Left cardiac atrium (tissue), 2 donors: ENCODE measurements around the gene OPA1. TPM values are rescaled to one million over a fixed set of nuclear protein-coding genes. Genes with fewer than 3 reads are reported as not detected.

ENCODE experiments used
- total RNA-seq, 2 donors: library from RNA; stranded (reverse); fragmentation: NEBNext Ultra II Directional; extraction: Animal tissue kit (Norgen Biotek cat#: 25700); gene quantifications; one replicate each; pipeline ENCODE4 v1.2.1, GENCODE V29; 2021
- donor health status: DM: no; HTN: yes; CAD: no; lungs with severe emphysema.
- donor health status: DM: yes; HTN: yes; CAD: no.

Gene OPA1
- total RNA-seq, 2 donors from 2014 or later = 64.4 to 93.8 TPM

Other genes with a start within 250 kb of the OPA1 start
- not detected for gene ATP13A5, start 214.5 kb upstream of the OPA1 start, total RNA-seq
- gene ATP13A4, start 38.3 kb upstream of the OPA1 start, total RNA-seq = under 1 TPM; 0.29 to 0.47 TPM